A673 (cell line): ENCODE data around the gene C2CD3. TPM values are rescaled to one million over a fixed set of nuclear protein-coding genes. Genes with fewer than 3 reads are reported as not detected.
"Not testable (repeated sequence)": the region's sequence is repeated elsewhere in the genome, so short reads cannot be mapped to it uniquely, and the experiment has no call there.

Source experiments
- BruUV-seq: library from RNA; stranded (reverse); fragments of 400-500 nt; replicated peaks from 2 replicates; lab custom pipeline; 2021; lab: Mats Ljungman, UMichigan
- CTCF ChIA-PET: fragments of 300-600 bp; sonication (Branson Sonifier 250); formaldehyde crosslinking; loops from one replicate; lab custom pipeline; 2022; ENCODE audit warnings: antibody characterized with exemption; lab: Charles Lee
- POLR2A ChIA-PET: fragments of 300-600 bp; sonication (Branson Sonifier 250); formaldehyde crosslinking; loops from one replicate; lab custom pipeline; 2022; ENCODE audit warnings: antibody characterized with exemption; ENCODE audit not compliant: low non-redundant PET; lab: Charles Lee
- DNase-seq: peaks from one replicate; pipeline ENCODE4 v3.0.0-alpha.2; 2015; ENCODE audit warnings: low spot score
- H3K27ac ChIP-seq: fragments of 200-600 bp; sonication (generic); 2 replicates; pipeline ENCODE4 v1.5.1; 2016; ENCODE audit warnings: mixed run types, low read depth, mild to moderate bottlenecking, mixed read lengths, antibody characterized with exemption, low read length; ENCODE audit not compliant: poor library complexity, severe bottlenecking
- H3K27me3 ChIP-seq: fragments of 200-600 bp; sonication (generic); replicated peaks from 2 replicates; pipeline ENCODE4 v1.6.1; 2017; ENCODE audit warnings: mixed run types, low read depth, mild to moderate bottlenecking, mixed read lengths, antibody characterized with exemption, low read length; ENCODE audit not compliant: insufficient read depth, poor library complexity
- H3K36me3 ChIP-seq: fragments of 200-600 bp; sonication (generic); 2 replicates; pipeline ENCODE4 v1.6.1; 2016; ENCODE audit warnings: mixed run types, mild to moderate bottlenecking, mixed read lengths, antibody characterized with exemption, low read length; ENCODE audit not compliant: insufficient read depth, poor library complexity, severe bottlenecking
- H3K4me1 ChIP-seq: fragments of 200-600 bp; sonication (generic); 2 replicates; pipeline ENCODE4 v1.6.1; 2017; ENCODE audit warnings: mixed run types, mild to moderate bottlenecking, mixed read lengths, antibody characterized with exemption, low read length; ENCODE audit not compliant: insufficient read depth, poor library complexity, severe bottlenecking
- H3K4me3 ChIP-seq: fragments of 200-600 bp; sonication (generic); 2 replicates; pipeline ENCODE4 v1.5.1; 2016; ENCODE audit warnings: low read depth, mixed run types, mild to moderate bottlenecking, mixed read lengths, low read length; ENCODE audit not compliant: poor library complexity, severe bottlenecking
- H3K9me3 ChIP-seq: fragments of 200-600 bp; sonication (generic); 2 replicates; pipeline ENCODE4 v1.6.1; 2016; ENCODE audit warnings: mixed run types, low read depth, mild to moderate bottlenecking, mixed read lengths, antibody characterized with exemption, low read length; ENCODE audit not compliant: poor library complexity, severe bottlenecking
- CTCF ChIP-seq: fragments of 300-800, 200-600 bp; sonication (generic); conservative IDR thresholded peaks from 2 replicates; pipeline ENCODE4 v1.5.1; 2017; ENCODE audit warnings: low read depth, mild to moderate bottlenecking, antibody characterized with exemption, low read length, moderate library complexity, mixed read lengths
- EZH2 ChIP-seq: fragments of 200-600 bp; sonication (generic); IDR thresholded peaks from 2 replicates; pipeline ENCODE4 v1.6.1; 2017; ENCODE audit warnings: borderline replicate concordance, low read depth, mild to moderate bottlenecking, mixed read lengths, antibody characterized with exemption, low read length; ENCODE audit not compliant: poor library complexity, severe bottlenecking
- intact Hi-C: fragments of 100-400 bp; cut with micrococcal nuclease; formaldehyde crosslinking; loops from one replicate; pipeline ENCODE4 v1.10.0; 2022; ENCODE audit not compliant: unreplicated experiment
- total RNA-seq: library from RNA; stranded (reverse); gene quantifications from 2 replicates; pipeline ENCODE4 v1.2.3, GENCODE V29; 2021

The C2CD3 gene
- total RNA-seq, 1 experiment from 2014 or later = 49.1 TPM

- ChIA-PET CTCF (no interaction called here), POLR2A (no interaction called here)
- H3K9me3 ChIP-seq = no peaks in the 10 kb centered on the region
- H3K4me1 ChIP-seq = no peaks in the 10 kb centered on the region
- no peak overlapping the region for H3K4me3 ChIP-seq
- TF ChIP-seq CTCF (no peak), EZH2 (no peak)
- BruUV-seq = no TSS peak
- H3K36me3 ChIP-seq = no peaks in the 10 kb centered on the region
- intact Hi-C loops = no loop called here
- H3K27ac ChIP-seq = no peak overlapping the region
- no peak for DNase-seq
- H3K27me3 ChIP-seq = no peaks in the 10 kb centered on the region
Measured at GRCh38 chr11:73990730-73991129, 180.1 kb downstream of the C2CD3 start.

GRCh38 chr11:73989156-73989555, 181.6 kb downstream of the C2CD3 start:
- H3K27ac ChIP-seq = no peak overlapping the region
- H3K27me3 ChIP-seq = no peaks in the 10 kb centered on the region
- BruUV-seq = no TSS peak
- ChIA-PET CTCF (no interaction called here), POLR2A (no interaction called here)
- no peaks in the 10 kb centered on the region for H3K9me3 ChIP-seq
- H3K4me3 ChIP-seq = no peak overlapping the region
- intact Hi-C loops = no loop called here
- no peak for DNase-seq
- peaks cover 1% of the 10 kb centered on the region for H3K4me1 ChIP-seq
- 0 out of 2 replicates have a peak, but pooled peaks have one; percentile 25 for TF ChIP-seq CTCF
- no peak for TF ChIP-seq EZH2
- no peaks in the 10 kb centered on the region for H3K36me3 ChIP-seq

GRCh38 chr11:73988227-73988626, 182.6 kb downstream of the C2CD3 start:
- Histone ChIP-seq H3K4me3 (no peak overlapping the region), H3K36me3 (no peaks in the 10 kb centered on the region), H3K4me1 (peaks cover 11% of the 10 kb centered on the region), H3K27ac (no peak overlapping the region), H3K9me3 (no peaks in the 10 kb centered on the region), H3K27me3 (no peaks in the 10 kb centered on the region)
- POLR2A ChIA-PET = no interaction called here
- CTCF ChIA-PET = no interaction called here
- TF ChIP-seq CTCF (no peak), EZH2 (no peak)
- no peak for DNase-seq
- intact Hi-C loops = no loop called here
- no TSS peak for BruUV-seq

GRCh38 chr11:73985661-73986060, 185.1 kb downstream of the C2CD3 start:
- peaks cover 18% of the 10 kb centered on the region for H3K4me1 ChIP-seq
- intact Hi-C loops, H3K9me3 ChIP-seq, DNase-seq, H3K4me3 ChIP-seq, H3K27ac ChIP-seq, H3K27me3 ChIP-seq, POLR2A ChIA-PET, BruUV-seq, H3K36me3 ChIP-seq, CTCF ChIA-PET: not testable (repeated sequence)
